Stimulated activated effector memory CD8-positive, alpha-beta T cell treated with anti-CD3 and anti-CD28 coated beads, Interleukin-12 subunit alpha, Interleukin-12 subunit beta, amount 100 ng/mL, for 72 hours (primary cell): ENCODE results near the gene GREB1.

Experiments used
- ATAC-seq: fragments of 150-1000 bp; cut with Tn5 transposase; 2 replicates; pipeline ENCODE4 v1.10.0; 2021
- DNase-seq, 2 donors: peaks; one replicate each; pipeline ENCODE4 v3.0.0; 2021 to 2022; ENCODE audit warnings: low spot score in 2 of 2
- H3K27ac Mint-ChIP-seq: one replicate; pipeline ENCODE4 v1.8.0; 2022; ENCODE audit warnings: mild to moderate bottlenecking, mixed read lengths
- H3K36me3 Mint-ChIP-seq: one replicate; pipeline ENCODE4 v1.8.0; 2022; ENCODE audit warnings: mild to moderate bottlenecking, mixed read lengths
- H3K4me1 Mint-ChIP-seq: one replicate; pipeline ENCODE4 v1.8.0; 2022; ENCODE audit warnings: mixed read lengths
- H3K4me3 Mint-ChIP-seq: one replicate; pipeline ENCODE4 v1.8.0; 2022; ENCODE audit warnings: mild to moderate bottlenecking, mixed read lengths
- H3K9me3 Mint-ChIP-seq: one replicate; pipeline ENCODE4 v1.8.0; 2022; ENCODE audit warnings: mixed read lengths

Gene GREB1, protein sequence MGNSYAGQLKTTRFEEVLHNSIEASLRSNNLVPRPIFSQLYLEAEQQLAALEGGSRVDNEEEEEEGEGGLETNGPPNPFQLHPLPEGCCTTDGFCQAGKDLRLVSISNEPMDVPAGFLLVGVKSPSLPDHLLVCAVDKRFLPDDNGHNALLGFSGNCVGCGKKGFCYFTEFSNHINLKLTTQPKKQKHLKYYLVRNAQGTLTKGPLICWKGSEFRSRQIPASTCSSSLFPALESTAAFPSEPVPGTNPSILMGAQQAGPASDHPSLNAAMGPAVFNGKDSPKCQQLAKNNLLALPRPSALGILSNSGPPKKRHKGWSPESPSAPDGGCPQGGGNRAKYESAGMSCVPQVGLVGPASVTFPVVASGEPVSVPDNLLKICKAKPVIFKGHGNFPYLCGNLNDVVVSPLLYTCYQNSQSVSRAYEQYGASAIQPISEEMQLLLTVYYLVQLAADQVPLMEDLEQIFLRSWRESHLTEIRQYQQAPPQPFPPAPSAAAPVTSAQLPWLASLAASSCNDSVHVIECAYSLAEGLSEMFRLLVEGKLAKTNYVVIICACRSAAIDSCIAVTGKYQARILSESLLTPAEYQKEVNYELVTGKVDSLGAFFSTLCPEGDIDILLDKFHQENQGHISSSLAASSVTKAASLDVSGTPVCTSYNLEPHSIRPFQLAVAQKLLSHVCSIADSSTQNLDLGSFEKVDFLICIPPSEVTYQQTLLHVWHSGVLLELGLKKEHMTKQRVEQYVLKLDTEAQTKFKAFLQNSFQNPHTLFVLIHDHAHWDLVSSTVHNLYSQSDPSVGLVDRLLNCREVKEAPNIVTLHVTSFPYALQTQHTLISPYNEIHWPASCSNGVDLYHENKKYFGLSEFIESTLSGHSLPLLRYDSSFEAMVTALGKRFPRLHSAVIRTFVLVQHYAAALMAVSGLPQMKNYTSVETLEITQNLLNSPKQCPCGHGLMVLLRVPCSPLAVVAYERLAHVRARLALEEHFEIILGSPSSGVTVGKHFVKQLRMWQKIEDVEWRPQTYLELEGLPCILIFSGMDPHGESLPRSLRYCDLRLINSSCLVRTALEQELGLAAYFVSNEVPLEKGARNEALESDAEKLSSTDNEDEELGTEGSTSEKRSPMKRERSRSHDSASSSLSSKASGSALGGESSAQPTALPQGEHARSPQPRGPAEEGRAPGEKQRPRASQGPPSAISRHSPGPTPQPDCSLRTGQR (N-terminal part only)

GRCh38 chr2:11533278-11534070 lies at the start of gene GREB1:
Gene GREB1, plus strand, starts transcription at chr2:11534045. Its CDS starts 22,570 bp downstream, at chr2:11556615.
- no peaks in the 10 kb centered on the region for H3K9me3 Mint-ChIP-seq
- no peak within 1 kb of the TSS for H3K27ac Mint-ChIP-seq
- no peaks in the 10 kb centered on the region for H3K36me3 Mint-ChIP-seq
- no peak for ATAC-seq
- peaks cover 8% of the 10 kb centered on the region for H3K4me1 Mint-ChIP-seq
- DNase-seq, result no peak
- no peak within 1 kb of the TSS for H3K4me3 Mint-ChIP-seq

DNA sequence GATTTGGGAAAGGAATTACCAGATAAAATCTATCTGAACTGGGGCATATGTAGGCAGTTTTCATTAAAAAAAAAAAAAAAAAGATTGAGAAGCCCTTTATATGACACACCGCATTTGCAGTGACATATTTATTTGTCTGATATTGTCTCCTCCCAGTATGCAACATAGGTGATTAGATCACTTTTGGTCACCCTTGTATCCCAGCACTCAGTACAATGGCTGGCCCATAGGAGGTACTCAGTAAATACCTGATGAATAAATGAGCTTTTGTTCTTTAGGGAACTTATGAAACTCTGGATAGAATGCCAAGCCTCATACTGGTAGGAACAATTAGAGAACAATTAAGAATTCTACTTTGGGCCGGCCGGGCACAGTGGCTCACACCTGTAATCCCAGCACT lies 45.0 kb upstream of the GREB1 start:
- no peaks in the 10 kb centered on the region for H3K36me3 Mint-ChIP-seq
- H3K4me1 Mint-ChIP-seq, result no peaks in the 10 kb centered on the region
- H3K9me3 Mint-ChIP-seq, result no peaks in the 10 kb centered on the region
- no peak overlapping the region for H3K4me3 Mint-ChIP-seq
- no peak for DNase-seq
- no peak overlapping the region for H3K27ac Mint-ChIP-seq
- no peak for ATAC-seq

GRCh38 chr2:11490194-11490593 lies 43.7 kb upstream of the GREB1 start:
- Mint-ChIP-seq H3K4me3 (no peak overlapping the region), H3K27ac (no peak overlapping the region), H3K4me1 (no peaks in the 10 kb centered on the region), H3K9me3 (no peaks in the 10 kb centered on the region), H3K36me3 (no peaks in the 10 kb centered on the region)
- DNase-seq (no peak), ATAC-seq (no peak)

DNA sequence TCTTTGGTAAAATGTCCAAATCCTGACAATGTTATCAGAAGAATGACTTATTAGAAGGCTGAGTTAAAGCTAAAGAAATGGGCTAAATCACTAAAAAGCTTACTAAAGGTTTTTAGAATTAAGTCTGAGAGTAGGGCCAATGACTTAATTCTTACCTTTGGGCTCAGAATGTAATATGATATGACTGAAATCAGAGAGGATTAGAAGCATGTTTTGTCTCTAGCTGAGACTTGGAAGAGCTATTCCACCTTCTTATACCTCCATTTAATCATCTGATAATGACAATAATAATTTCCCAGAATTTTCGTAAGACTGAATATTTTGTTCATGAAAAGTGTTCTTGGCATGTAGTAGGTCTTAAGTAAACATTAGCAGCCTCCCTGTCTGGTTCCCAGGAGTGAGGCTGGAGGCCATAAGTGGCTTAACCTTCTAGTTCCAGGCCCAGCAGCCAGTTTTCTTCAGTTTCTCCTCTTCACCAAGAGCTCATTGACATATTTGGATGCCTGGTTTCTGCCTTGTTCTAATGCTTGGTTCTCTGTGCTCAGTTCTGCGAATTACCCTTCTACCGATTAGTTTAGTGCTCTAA lies 42.4 kb upstream of the GREB1 start:
- no peak overlapping the region for H3K4me3 Mint-ChIP-seq
- no peak overlapping the region for H3K27ac Mint-ChIP-seq
- no peak for ATAC-seq
- no peaks in the 10 kb centered on the region for H3K4me1 Mint-ChIP-seq
- DNase-seq, result no peak
- no peaks in the 10 kb centered on the region for H3K36me3 Mint-ChIP-seq
- H3K9me3 Mint-ChIP-seq, result no peaks in the 10 kb centered on the region

GRCh38 chr2:11492244-11492643 lies 41.6 kb upstream of the GREB1 start:
- Mint-ChIP-seq H3K9me3 (no peaks in the 10 kb centered on the region), H3K4me3 (no peak overlapping the region), H3K36me3 (no peaks in the 10 kb centered on the region), H3K4me1 (no peaks in the 10 kb centered on the region), H3K27ac (no peak overlapping the region)
- ATAC-seq, result peak; percentile 26
- no peak for DNase-seq

- DNase-seq (no peak), ATAC-seq (no peak)
- Mint-ChIP-seq H3K36me3 (no peaks in the 10 kb centered on the region), H3K4me3 (no peak overlapping the region), H3K4me1 (no peaks in the 10 kb centered on the region), H3K9me3 (no peaks in the 10 kb centered on the region), H3K27ac (no peak overlapping the region)
These were observed 41.1 kb upstream of the GREB1 start for GRCh38 chr2:11492720-11493119.

- H3K9me3 Mint-ChIP-seq, result no peaks in the 10 kb centered on the region
- ATAC-seq (no peak), DNase-seq (no peak)
- no peaks in the 10 kb centered on the region for H3K36me3 Mint-ChIP-seq
- no peak overlapping the region for H3K27ac Mint-ChIP-seq
- no peak overlapping the region for H3K4me3 Mint-ChIP-seq
- peaks cover 1% of the 10 kb centered on the region for H3K4me1 Mint-ChIP-seq
These were observed 40.6 kb upstream of the GREB1 start for GRCh38 chr2:11493282-11493681.

DNA sequence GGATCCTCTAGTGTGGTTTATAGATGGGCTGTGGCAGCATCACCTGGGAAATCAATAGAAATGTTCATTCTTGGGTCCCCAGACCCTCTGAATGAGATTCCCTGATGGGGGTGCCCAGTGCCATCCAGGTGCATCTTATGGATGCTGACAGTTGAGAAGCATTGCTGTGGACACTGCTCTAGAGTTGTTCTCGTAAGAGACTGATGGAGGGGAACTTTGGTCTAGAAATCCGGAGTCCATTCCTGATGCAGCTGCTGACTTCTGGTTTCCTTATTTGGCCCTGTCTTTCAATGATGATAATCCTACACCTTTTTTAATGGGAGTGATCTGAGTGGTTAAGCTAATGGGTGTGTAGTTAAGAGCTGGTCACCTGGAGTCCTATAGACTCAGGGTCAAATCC lies 39.5 kb upstream of the GREB1 start:
- H3K4me3 Mint-ChIP-seq, result no peak overlapping the region
- peaks cover 11% of the 10 kb centered on the region for H3K4me1 Mint-ChIP-seq
- no peak for ATAC-seq
- no peak overlapping the region for H3K27ac Mint-ChIP-seq
- no peaks in the 10 kb centered on the region for H3K36me3 Mint-ChIP-seq
- DNase-seq, result no peak
- H3K9me3 Mint-ChIP-seq, result no peaks in the 10 kb centered on the region

GRCh38 chr2:11495844-11496681 lies 37.8 kb upstream of the GREB1 start:
- DNase-seq (no peak), ATAC-seq (no peak)
- Mint-ChIP-seq H3K36me3 (no peaks in the 10 kb centered on the region), H3K9me3 (no peaks in the 10 kb centered on the region), H3K4me3 (no peak overlapping the region), H3K4me1 (peaks cover 19% of the 10 kb centered on the region), H3K27ac (no peak overlapping the region)

- no peaks in the 10 kb centered on the region for H3K9me3 Mint-ChIP-seq
- peak in 1 of 2 donors; percentile 67 for DNase-seq
- H3K27ac Mint-ChIP-seq, result no peak overlapping the region
- peaks cover 19% of the 10 kb centered on the region for H3K4me1 Mint-ChIP-seq
- no peaks in the 10 kb centered on the region for H3K36me3 Mint-ChIP-seq
- no peak overlapping the region for H3K4me3 Mint-ChIP-seq
- ATAC-seq, result peak; percentile 93
These were observed 35.3 kb upstream of the GREB1 start for GRCh38 chr2:11498543-11499034.

- Mint-ChIP-seq H3K9me3 (no peaks in the 10 kb centered on the region), H3K4me1 (peaks cover 19% of the 10 kb centered on the region), H3K27ac (no peak overlapping the region), H3K4me3 (no peak overlapping the region), H3K36me3 (no peaks in the 10 kb centered on the region)
- DNase-seq, result no peak
- no peak for ATAC-seq
These were observed 34.6 kb upstream of the GREB1 start for GRCh38 chr2:11499081-11499743.

DNA sequence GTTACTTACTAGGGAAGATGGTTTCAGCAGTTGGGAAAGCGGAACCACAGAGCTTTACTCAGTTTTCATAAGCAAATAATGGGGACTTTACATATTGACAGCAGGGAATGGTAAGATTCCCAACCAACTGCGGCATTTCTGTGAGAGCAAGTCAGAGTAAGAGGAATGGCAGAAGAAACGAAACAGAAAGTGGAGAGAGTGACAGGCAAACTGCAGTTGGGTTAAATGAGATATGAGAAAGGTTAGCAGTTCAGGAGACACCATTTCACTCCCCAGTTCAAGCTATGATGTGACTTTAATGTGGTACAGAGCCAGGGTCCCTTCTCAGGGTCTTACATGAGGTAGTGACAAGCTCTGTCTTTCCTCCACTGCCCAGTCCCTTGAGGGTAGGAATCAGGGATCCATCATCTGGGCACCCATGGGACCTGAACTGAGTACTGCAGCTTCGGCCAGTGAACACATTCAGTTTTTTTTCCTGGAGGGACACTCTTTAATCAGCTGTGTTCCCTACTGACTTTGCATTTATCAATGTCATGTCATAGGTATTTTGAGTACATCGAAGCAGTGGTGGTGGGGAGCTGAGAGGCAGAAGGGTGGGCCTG lies 33.0 kb upstream of the GREB1 start:
- Mint-ChIP-seq H3K27ac (no peak overlapping the region), H3K4me1 (peaks cover 19% of the 10 kb centered on the region), H3K4me3 (peak overlapping the region; percentile 5), H3K36me3 (no peaks in the 10 kb centered on the region), H3K9me3 (no peaks in the 10 kb centered on the region)
- no peak for DNase-seq
- ATAC-seq, result no peak

- Mint-ChIP-seq H3K4me3 (no peak overlapping the region), H3K27ac (no peak overlapping the region), H3K4me1 (peaks cover 19% of the 10 kb centered on the region), H3K36me3 (no peaks in the 10 kb centered on the region), H3K9me3 (no peaks in the 10 kb centered on the region)
- ATAC-seq (no peak), DNase-seq (no peak)
These were observed 31.0 kb upstream of the GREB1 start for GRCh38 chr2:11502740-11503292.
